OCI-LY7 (cell line): Measurements from ENCODE around the gene KDM1A.

Experiments
- CTCF ChIP-seq: fragments of 200-600 bp; sonication (generic); conservative IDR thresholded peaks from 2 replicates; pipeline ENCODE4 v1.5.1; 2014; ENCODE audit warnings: mild to moderate bottlenecking, antibody characterized with exemption, low read length, moderate library complexity, mixed read lengths
- EZH2phosphoT487 ChIP-seq: fragments of 200-600 bp; sonication (generic); IDR thresholded peaks from 2 replicates; pipeline ENCODE4 v1.6.1; 2018; ENCODE audit warnings: low read depth, borderline replicate concordance, mild to moderate bottlenecking, mixed run types, antibody characterized with exemption, low read length, moderate library complexity, mixed read lengths

- TF ChIP-seq CTCF (no peak), EZH2phosphoT487 (no peak)
Measured at GRCh38 chr1:23008901-23009300, 10.4 kb upstream of the KDM1A start.
